IMR-90 (cell line): Measurements from ENCODE around the gene UST.

Experiments used
- MAFK ChIP-seq: IDR thresholded peaks from 2 replicates; pipeline ENCODE4 v1.6.1; 2012; ENCODE audit warnings: low read depth, low read length, improper control_type of control experiment
- POLR2A ChIP-seq: IDR thresholded peaks from 2 replicates; pipeline ENCODE4 v1.6.1; 2012; ENCODE audit warnings: mild to moderate bottlenecking, low read depth, low read length

- no peak for TF ChIP-seq MAFK
- no peak for TF ChIP-seq POLR2A
Observed at GRCh38 chr6:148974351-148974750, 227.5 kb downstream of the UST start.
